Erythroblast (primary cell): ENCODE data around the gene GPR39.
"Not testable (repeated sequence)": the region's sequence is repeated elsewhere in the genome, so short reads cannot be mapped to it uniquely, and the experiment has no call there.

ENCODE experiments used
- DNase-seq, 2 experiments: peaks; one replicate each; lab custom pipeline; 2025; lab: John Stamatoyannopoulos, UW
- GATA1 ChIP-seq: IDR thresholded peaks from 2 replicates; pipeline ENCODE4 v1.6.1; 2011; ENCODE audit warnings: low read depth, mild to moderate bottlenecking, control low read depth, low read length, moderate library complexity
- POLR2A ChIP-seq: IDR thresholded peaks from 2 replicates; pipeline ENCODE4 v1.6.1; 2011; ENCODE audit warnings: mild to moderate bottlenecking, low read length

The GPR39 gene

GRCh38 chr2:132416723-132417395 is at the start of gene GPR39:
GPR39 (plus strand) TSS chr2:132416805.
- no peak for TF ChIP-seq GATA1
- no peak for TF ChIP-seq POLR2A
- DNase-seq, result no peak

DNA sequence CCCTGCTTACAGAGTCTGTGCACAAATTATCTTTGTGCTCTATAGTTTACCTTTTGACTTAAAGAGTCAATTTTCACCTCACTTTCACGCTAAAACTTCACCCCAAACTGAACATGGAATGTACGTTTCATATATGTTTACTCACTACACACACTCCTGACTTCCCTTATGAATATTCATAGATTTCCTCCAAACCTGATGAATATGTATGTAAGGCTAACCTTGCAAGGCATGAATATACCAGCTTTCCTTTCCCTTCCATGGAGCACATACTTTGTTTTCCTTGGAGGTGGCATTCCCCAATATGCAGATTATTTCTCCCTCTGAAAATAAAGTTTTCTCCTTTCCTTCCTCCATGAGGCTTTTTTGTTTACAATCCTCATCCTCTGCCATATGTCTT is 48.4 kb upstream of the GPR39 start:
- TF ChIP-seq POLR2A (no peak), GATA1 (no peak)
- DNase-seq, result no peak

GRCh38 chr2:132372276-132372675 is 44.3 kb upstream of the GPR39 start:
- TF ChIP-seq GATA1 (no peak), POLR2A (no peak)
- no peak for DNase-seq

GRCh38 chr2:132373391-132374135 is 43.0 kb upstream of the GPR39 start:
- no peak for TF ChIP-seq POLR2A
- TF ChIP-seq GATA1, result no peak
- DNase-seq, result no peak

DNA sequence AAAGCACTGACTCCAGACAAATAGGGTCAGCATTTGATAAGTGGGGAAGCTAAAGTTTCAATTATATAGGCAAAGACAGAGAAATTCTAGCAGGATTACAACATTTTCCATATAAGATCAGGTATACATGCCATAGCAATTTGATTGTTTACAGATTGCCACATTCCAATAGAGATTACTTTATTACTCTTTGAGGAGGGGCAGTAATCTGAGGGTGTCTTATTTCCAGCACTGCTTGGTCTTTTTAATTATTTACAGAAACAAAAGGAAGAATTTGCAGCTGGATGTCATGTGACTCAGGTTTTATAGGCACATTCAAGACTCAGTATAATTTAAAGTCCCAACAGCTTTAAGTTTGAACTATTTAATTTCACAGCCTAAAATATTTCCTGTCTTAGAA is 42.5 kb upstream of the GPR39 start:
- no peak for TF ChIP-seq GATA1
- no peak for TF ChIP-seq POLR2A
- no peak for DNase-seq

GRCh38 chr2:132374551-132374950 is 42.1 kb upstream of the GPR39 start:
- DNase-seq, result no peak
- TF ChIP-seq POLR2A (no peak), GATA1 (no peak)

DNA sequence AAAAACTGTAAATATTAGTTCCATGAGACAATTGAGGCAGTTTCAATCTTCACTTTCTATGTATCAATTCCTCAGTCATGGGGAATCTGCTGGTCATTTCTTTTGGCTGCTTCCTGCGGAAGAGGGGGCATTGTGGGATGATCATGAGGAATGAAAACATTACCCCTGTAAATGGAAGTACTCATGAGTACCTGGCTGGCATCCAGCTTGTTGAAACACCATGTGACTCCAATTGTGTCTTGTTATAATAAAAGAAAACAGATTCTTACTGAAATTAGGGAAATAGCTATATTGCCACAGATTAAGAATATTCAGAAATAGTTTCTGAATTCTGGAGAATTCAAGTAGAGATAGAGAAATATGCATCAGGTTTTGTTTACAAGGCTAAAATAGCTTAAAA is 41.6 kb upstream of the GPR39 start:
- TF ChIP-seq POLR2A (no peak), GATA1 (no peak)
- no peak for DNase-seq

GRCh38 chr2:132381376-132381775 is 35.2 kb upstream of the GPR39 start:
- TF ChIP-seq POLR2A, result no peak
- no peak for TF ChIP-seq GATA1
- DNase-seq, result no peak

- DNase-seq, result no peak
- no peak for TF ChIP-seq GATA1
- no peak for TF ChIP-seq POLR2A
Measured at GRCh38 chr2:132383956-132384355, 32.6 kb upstream of the GPR39 start.

- no peak for DNase-seq
- TF ChIP-seq POLR2A, result no peak
- no peak for TF ChIP-seq GATA1
Measured at GRCh38 chr2:132384491-132385151, 32.0 kb upstream of the GPR39 start.

GRCh38 chr2:132387126-132387525 is 29.5 kb upstream of the GPR39 start:
- TF ChIP-seq POLR2A (no peak), GATA1 (no peak)
- DNase-seq, result no peak

- no peak for TF ChIP-seq GATA1
- TF ChIP-seq POLR2A, result no peak
- no peak for DNase-seq
Measured at GRCh38 chr2:132390076-132390475, 26.5 kb upstream of the GPR39 start.

- no peak for DNase-seq
- no peak for TF ChIP-seq POLR2A
- no peak for TF ChIP-seq GATA1
Measured at GRCh38 chr2:132391378-132391777, 25.2 kb upstream of the GPR39 start.

DNA sequence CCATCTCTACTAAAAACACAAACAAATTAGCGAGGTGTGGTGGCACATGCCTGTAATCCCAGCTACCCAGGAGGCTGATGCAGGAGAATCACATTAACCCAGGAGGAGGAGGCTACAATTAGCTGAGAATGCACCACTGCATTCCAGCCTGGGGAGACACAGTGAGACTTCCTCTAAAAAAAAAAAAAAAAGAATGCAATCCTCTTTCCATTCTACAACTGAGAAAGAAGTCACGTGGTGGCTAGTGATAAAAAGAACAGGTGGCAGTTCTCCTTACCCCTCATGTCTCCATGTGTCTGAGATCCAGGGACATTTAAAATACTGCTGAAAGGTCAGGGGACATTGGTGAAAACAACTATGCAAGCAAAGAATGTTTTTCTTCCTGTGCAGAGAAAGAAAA is 24.4 kb upstream of the GPR39 start:
- TF ChIP-seq POLR2A, result no peak
- TF ChIP-seq GATA1, result no peak
- DNase-seq, result no peak

DNA sequence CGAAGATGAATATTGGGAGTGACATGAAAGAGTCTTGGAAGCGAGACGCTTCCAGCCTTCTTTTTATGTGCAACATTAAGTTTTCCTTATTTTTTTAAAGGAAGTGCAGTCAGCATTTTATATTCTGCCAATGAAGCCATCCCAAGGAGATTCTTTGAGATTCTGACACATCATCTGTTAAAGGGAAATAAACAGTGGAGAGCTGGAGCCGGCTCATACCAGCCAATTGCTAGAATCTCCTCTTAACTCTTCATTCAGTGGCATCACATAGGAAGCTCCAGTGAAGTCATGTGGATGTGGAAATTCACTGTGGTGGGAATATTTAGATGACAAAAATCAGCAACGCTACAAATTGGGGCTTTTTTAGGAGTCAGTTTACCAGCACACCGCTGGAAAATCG is 23.7 kb upstream of the GPR39 start:
- no peak for DNase-seq
- TF ChIP-seq POLR2A (no peak), GATA1 (no peak)

- DNase-seq, result not testable (repeated sequence)
Measured at GRCh38 chr2:132397042-132397441, 19.6 kb upstream of the GPR39 start.
